ENCODE results near the gene VSIR. TPM values are rescaled to one million over a fixed set of nuclear protein-coding genes. Genes with fewer than 3 reads are reported as not detected.
A peak's percentile ranks its signal among the peaks of the same experiment; 100 is the strongest.

VSIR gene
- total RNA-seq, 2 donors from 2014 or later = 36.1 to 56.0 TPM

DNA sequence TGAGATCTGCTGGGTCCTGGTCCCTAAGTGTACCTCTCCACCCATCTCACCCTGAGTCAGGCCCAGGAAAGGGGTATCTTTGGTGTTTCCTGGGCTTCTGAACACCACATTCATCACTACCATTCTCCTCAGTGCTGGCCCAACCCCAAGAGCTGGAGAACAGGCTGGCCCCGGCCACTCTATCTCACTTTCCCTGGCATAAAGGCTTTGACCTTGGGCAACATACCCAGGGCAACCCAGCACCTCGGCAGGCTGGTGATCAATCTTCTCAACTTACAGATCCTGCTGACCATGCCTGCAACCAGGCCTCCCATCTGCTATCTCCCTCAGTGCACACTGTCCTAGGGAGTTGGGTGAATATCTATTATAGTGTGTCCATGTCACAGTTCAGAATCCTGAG, 2.1 kb downstream of the VSIR start:
- Histone ChIP-seq H3K27me3 (no peaks in the 10 kb centered on the region), H3K27ac (peak overlapping the region; percentile 91 to 93), H3K4me1 (peaks cover 3 to 95% of the 10 kb centered on the region in 2 donors), H3K4me3 (peak overlapping the region in 1 of 2 donors; percentile 87), H3K36me3 (no peaks in the 10 kb centered on the region), H3K9me3 (no peaks in the 10 kb centered on the region)
- TF ChIP-seq, protein P1, sequence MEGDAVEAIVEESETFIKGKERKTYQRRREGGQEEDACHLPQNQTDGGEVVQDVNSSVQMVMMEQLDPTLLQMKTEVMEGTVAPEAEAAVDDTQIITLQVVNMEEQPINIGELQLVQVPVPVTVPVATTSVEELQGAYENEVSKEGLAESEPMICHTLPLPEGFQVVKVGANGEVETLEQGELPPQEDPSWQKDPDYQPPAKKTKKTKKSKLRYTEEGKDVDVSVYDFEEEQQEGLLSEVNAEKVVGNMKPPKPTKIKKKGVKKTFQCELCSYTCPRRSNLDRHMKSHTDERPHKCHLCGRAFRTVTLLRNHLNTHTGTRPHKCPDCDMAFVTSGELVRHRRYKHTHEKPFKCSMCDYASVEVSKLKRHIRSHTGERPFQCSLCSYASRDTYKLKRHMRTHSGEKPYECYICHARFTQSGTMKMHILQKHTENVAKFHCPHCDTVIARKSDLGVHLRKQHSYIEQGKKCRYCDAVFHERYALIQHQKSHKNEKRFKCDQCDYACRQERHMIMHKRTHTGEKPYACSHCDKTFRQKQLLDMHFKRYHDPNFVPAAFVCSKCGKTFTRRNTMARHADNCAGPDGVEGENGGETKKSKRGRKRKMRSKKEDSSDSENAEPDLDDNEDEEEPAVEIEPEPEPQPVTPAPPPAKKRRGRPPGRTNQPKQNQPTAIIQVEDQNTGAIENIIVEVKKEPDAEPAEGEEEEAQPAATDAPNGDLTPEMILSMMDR (IDR thresholded peaks at IDR 0.05) = no peak
- DNase-seq (ENCODE audit: low spot score) = no peak

DNA sequence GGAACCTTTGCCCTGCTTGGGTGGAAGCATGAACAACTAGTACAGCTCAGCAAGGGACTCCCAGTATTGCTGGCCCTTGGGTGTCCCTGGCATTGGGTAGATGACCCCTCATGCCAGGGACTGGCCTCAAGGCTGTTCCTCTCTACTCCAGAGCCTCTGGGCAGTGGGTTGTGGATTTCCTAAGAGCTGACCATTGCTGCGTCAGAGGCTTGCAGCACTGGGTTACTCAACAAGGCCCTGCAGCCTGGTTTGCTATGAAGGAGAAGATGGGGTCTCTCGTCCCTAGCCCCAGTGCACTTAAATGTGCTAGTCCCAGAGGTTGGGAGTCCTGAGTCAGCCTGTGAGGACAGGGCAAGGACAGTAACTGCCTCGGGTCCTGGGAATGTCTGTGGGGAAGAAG, 2.5 kb downstream of the VSIR start:
- Histone ChIP-seq H3K27me3 (no peaks in the 10 kb centered on the region), H3K27ac (peak overlapping the region; percentile 91 to 93), H3K36me3 (no peaks in the 10 kb centered on the region), H3K4me1 (peaks cover 3 to 97% of the 10 kb centered on the region in 2 donors), H3K9me3 (no peaks in the 10 kb centered on the region), H3K4me3 (peak overlapping the region in 1 of 2 donors; percentile 87)
- TF ChIP-seq, protein P1 (IDR thresholded peaks at IDR 0.05) = no peak
- peak; percentile 82 for DNase-seq (ENCODE audit: low spot score)

DNA sequence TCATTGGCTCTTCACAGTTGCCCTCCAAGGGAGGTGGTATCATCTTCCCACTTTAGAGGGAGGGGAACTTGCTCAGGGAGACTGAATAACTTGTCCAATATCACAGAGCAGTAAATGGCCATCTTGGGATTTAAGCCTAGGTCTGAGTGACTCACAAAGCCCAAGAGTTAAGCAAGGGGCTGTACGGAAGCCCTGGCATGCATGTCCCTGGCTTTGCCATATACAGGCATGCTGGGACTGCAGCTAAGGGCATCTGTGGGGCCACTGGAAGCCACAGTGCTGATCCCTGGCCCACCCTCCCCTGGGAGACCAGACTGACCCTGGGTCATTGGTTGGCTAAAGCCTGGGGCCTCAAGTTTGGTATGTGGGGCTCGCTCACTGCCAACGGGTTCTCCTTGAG, 3.1 kb downstream of the VSIR start:
- H3K4me1 ChIP-seq = peaks cover 3 to 97% of the 10 kb centered on the region in 2 donors
- peak overlapping the region; percentile 91 to 93 for H3K27ac ChIP-seq
- TF ChIP-seq, protein P1 (IDR thresholded peaks at IDR 0.05) = no peak
- no peaks in the 10 kb centered on the region for H3K36me3 ChIP-seq
- peak overlapping the region in 1 of 2 donors; percentile 87 for H3K4me3 ChIP-seq
- no peak for DNase-seq (ENCODE audit: low spot score)
- no peaks in the 10 kb centered on the region for H3K27me3 ChIP-seq
- no peaks in the 10 kb centered on the region for H3K9me3 ChIP-seq

DNA sequence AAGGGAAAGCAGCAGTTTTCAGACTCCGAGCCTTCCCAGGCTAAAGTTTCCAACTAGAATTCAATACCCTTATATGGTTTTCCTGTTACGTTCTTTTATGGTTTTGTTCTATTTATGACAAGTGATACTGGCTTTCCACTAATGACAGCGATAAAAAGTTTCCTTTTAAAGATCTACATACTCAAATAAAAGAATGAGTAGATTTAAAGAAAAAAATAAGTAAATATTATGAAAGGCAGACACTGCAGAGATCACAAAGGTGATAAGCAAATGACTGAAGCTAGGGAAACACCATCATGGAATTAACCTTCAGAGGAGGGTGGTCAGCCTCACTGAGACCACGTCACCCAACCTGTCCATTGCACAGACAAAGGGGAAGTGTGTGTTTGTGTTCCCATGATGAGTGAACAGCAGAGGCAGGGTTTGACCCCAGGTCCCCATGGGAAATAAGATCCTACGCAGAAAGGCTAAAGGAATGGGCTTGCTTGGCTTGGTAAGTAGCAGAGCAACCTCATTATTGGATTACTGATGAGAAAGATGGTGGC, 4.0 kb downstream of the VSIR start:
- DNase-seq (ENCODE audit: low spot score) = no peak
- Histone ChIP-seq H3K27me3 (no peaks in the 10 kb centered on the region), H3K27ac (peak overlapping the region; percentile 91 to 93), H3K36me3 (no peaks in the 10 kb centered on the region), H3K9me3 (no peaks in the 10 kb centered on the region), H3K4me3 (peak overlapping the region in 1 of 2 donors; percentile 87), H3K4me1 (peaks cover 3 to 97% of the 10 kb centered on the region in 2 donors)
- TF ChIP-seq, protein P1 (IDR thresholded peaks at IDR 0.05) = no peak

DNA sequence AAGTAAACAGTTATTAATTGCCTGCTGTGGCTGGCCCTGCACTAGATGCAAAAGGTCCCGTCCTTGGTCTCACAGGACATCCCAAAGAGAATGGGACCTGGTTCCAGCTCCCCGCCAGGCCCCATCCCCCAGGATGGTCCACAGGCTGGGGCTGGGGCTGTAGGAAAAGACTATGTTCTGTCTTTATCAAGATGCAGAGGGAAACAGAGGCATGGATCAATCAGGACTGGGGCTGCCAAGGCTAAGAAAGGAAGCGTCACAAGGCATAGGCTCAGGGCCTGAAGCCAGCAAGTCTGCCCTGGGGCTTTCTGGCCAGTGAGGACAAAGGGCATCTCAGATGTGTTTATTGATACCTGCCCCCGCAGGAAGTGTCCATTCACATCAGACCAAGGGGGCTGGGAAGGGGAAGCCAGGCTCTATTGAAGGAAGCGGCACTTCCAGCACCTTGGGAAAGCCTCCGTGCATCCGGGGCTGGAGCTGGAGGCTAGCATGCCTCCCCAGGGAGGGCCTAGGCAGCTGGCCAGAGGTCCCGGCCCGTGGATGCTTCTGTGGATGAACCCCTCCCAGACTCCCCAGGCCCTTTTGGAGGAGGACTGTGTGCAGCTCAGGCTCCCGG, 5.8 kb downstream of the VSIR start:
- peak overlapping the region in 1 of 2 donors; percentile 19 for H3K4me3 ChIP-seq

More for the DNA sequence above, 5.8 kb downstream of the VSIR start:
- H3K4me1 ChIP-seq = peaks cover 3 to 100% of the 10 kb centered on the region in 2 donors
- no peaks in the 10 kb centered on the region for H3K9me3 ChIP-seq
- H3K27ac ChIP-seq = peak overlapping the region; percentile 91 to 93
- no peaks in the 10 kb centered on the region for H3K27me3 ChIP-seq
- no peaks in the 10 kb centered on the region for H3K36me3 ChIP-seq
- DNase-seq (ENCODE audit: low spot score) = peak; percentile 68
- TF ChIP-seq, protein P1 (IDR thresholded peaks at IDR 0.05) = no peak

Measured in right atrium auricular region (tissue), 2 donors.